CD4-positive, CD25-positive, alpha-beta regulatory T cell (primary cell): ENCODE results near the gene RSPO3. TPM values are rescaled to one million over a fixed set of nuclear protein-coding genes. Genes with fewer than 3 reads are reported as not detected.
A peak's percentile ranks its signal among the peaks of the same experiment; 100 is the strongest.

ENCODE experiments used
- ATAC-seq, 2 donors: fragments of 150-1000 bp; cut with Tn5 transposase; one replicate each; pipeline ENCODE4 v1.10.0; 2021; ENCODE audit warnings: low read depth in 2 of 2, moderate number of reproducible peaks in 2 of 2, moderate library complexity in 1 of 2
- DNase-seq, 3 donors: peaks; one replicate each; pipeline versions ENCODE4 v3.0.0 to v3.0.0-alpha.2; 2012 to 2022; ENCODE audit warnings: mixed read lengths in 1 of 3
- H3K27ac ChIP-seq: one replicate; pipeline ENCODE4 v1.7.0; 2013; ENCODE audit warnings: mild to moderate bottlenecking, low read length; ENCODE audit not compliant: insufficient read depth, poor library complexity, severe bottlenecking
- H3K27me3 ChIP-seq: one replicate; pipeline ENCODE4 v1.7.0; 2013; ENCODE audit warnings: low read length; ENCODE audit not compliant: control insufficient read depth, insufficient read depth
- H3K36me3 ChIP-seq: one replicate; pipeline ENCODE4 v1.7.0; 2013; ENCODE audit warnings: mild to moderate bottlenecking, low read length, moderate library complexity; ENCODE audit not compliant: control insufficient read depth, insufficient read depth
- H3K4me1 ChIP-seq: 2 replicates; pipeline ENCODE4 v1.7.0; 2013; ENCODE audit warnings: mild to moderate bottlenecking, low read length; ENCODE audit not compliant: insufficient read depth, control insufficient read depth, poor library complexity, severe bottlenecking
- H3K4me3 ChIP-seq: one replicate; pipeline ENCODE4 v1.7.0; 2013; ENCODE audit warnings: low read depth, mild to moderate bottlenecking, low read length, moderate library complexity
- H3K9me3 ChIP-seq, 2 experiments: 1 replicate in 1 of 2; 2 replicates in 1 of 2; pipeline ENCODE4 v1.7.0; 2013; ENCODE audit warnings: low read length in 2 of 2, mild to moderate bottlenecking in 1 of 2, moderate library complexity in 1 of 2; ENCODE audit not compliant: control insufficient read depth in 2 of 2
- H3K27ac Mint-ChIP-seq, 3 donors: one replicate each; pipeline ENCODE4 v1.8.0; 2020 to 2022; ENCODE audit warnings: mild to moderate bottlenecking in 3 of 3, mixed read lengths in 3 of 3, moderate library complexity in 2 of 3
- H3K27me3 Mint-ChIP-seq: one replicate; pipeline ENCODE4 v1.8.0; 2022; ENCODE audit warnings: mild to moderate bottlenecking, mixed read lengths
- H3K36me3 Mint-ChIP-seq: one replicate; pipeline ENCODE4 v1.8.0; 2020; ENCODE audit warnings: mixed read lengths
- H3K4me1 Mint-ChIP-seq, 4 donors: one replicate each; pipeline ENCODE4 v1.8.0; 2020 to 2022; ENCODE audit warnings: mixed read lengths in 4 of 4, mild to moderate bottlenecking in 1 of 4
- H3K4me3 Mint-ChIP-seq, 4 donors: one replicate each; pipeline ENCODE4 v1.8.0; 2020 to 2022; ENCODE audit warnings: mild to moderate bottlenecking in 4 of 4, mixed read lengths in 4 of 4, moderate library complexity in 3 of 4
- H3K9me3 Mint-ChIP-seq, 7 donors: one replicate each; pipeline ENCODE4 v1.8.0; 2020 to 2022; ENCODE audit warnings: mixed read lengths in 7 of 7, mild to moderate bottlenecking in 3 of 7, moderate library complexity in 2 of 7
- polyA plus RNA-seq, 4 donors: library from polyadenylated mRNA; unstranded; fragments of 300-500 nt; fragmentation: Illumina TruSeq; gene quantifications; one replicate each; pipeline ENCODE4 v1.2.3, GENCODE V29; 2021
- total RNA-seq: library from RNA; stranded (reverse); gene quantifications from one replicate; pipeline ENCODE4 v1.2.3, GENCODE V29; 2022

Gene RSPO3, protein sequence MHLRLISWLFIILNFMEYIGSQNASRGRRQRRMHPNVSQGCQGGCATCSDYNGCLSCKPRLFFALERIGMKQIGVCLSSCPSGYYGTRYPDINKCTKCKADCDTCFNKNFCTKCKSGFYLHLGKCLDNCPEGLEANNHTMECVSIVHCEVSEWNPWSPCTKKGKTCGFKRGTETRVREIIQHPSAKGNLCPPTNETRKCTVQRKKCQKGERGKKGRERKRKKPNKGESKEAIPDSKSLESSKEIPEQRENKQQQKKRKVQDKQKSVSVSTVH
- total RNA-seq (not detected), polyA plus RNA-seq (not detected)

DNA sequence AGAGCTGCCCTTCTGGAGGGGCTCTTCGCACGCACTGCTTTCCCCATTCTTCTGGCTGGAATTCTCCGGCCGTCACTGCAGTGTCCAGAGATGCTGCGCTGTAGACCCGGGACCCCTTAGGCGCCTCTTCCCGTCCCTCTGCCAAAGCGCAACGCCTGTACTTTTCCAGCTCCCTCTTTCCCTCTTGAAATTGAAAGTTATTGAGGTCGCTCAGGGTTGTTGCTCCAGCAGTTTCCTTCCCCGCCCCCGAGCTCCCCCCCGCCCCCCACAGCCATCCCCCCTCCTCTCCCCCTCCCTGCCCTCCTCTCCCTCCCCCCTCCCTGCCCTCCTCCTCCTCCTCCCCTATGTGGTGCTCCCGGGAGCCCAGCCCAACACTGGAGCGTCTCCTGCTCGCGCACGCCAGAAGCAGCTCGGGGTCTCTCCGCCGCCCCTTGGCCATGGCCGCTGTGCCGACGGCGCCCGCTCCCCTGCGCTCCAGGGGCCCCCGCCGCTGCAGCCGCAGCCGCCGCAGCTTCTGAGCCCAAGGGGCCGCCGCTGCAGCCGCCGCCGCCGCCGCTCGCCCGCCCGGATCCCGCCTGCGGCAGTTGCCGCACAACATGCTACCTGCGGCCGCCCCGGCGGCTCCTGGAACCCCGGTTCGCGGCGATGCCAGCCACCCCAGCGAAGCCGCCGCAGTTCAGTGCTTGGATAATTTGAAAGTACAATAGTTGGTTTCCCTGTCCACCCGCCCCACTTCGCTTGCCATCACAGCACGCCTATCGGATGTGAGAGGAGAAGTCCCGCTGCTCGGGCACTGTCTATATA, at the start of gene RSPO3:
Gene RSPO3 (plus strand): TSS at position 374 of the 804 bp plus-strand sequence. CDS start 522 bp downstream, outside the sequence.
- peak in 1 of 3 donors; percentile 12 for DNase-seq
- H3K27me3 ChIP-seq = peaks cover 6% of the 10 kb centered on the region

DNA sequence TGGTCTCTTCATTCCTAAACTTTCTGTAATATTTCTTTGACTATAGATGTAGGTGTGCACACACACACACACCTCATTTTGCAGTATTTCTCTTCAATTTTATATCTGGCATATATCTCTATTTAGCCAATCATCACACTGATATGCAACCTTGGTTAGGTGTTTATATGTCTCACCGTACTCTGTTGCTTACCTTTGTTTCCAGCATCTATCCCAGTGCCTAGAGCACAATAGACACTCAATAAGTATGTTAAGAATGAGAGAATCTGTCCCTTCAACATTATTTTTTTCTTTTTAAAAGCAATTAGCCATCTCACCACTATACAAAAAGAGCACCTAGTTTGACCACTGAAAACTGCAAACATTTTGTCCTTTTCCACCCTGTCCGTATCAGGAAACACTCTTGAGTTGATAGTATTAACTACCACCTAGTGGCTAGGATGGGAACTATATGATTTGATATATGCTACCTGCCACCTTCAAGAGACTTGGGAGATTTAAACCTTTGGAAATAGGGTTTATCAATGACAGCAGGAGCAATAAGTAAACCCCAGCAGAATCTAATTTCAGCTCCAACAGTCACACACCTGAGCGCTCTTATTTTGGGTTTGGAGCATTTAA, 48.7 kb upstream of the RSPO3 start:
- peaks cover 0 to 2% (median 0%) of the 10 kb centered on the region in 7 donors for H3K9me3 Mint-ChIP-seq
- no peak overlapping the region for H3K27ac Mint-ChIP-seq
- H3K36me3 ChIP-seq = no peaks in the 10 kb centered on the region
- no peak overlapping the region for H3K27ac ChIP-seq
- no peaks in the 10 kb centered on the region for H3K36me3 Mint-ChIP-seq
- no peak overlapping the region for H3K4me3 ChIP-seq
- peak in 1 of 3 donors; percentile 7 for DNase-seq
- peaks cover 1% of the 10 kb centered on the region for H3K27me3 Mint-ChIP-seq
- H3K4me1 ChIP-seq = no peaks in the 10 kb centered on the region
- no peaks in the 10 kb centered on the region for H3K9me3 ChIP-seq
- no peaks in the 10 kb centered on the region for H3K27me3 ChIP-seq
- ATAC-seq = no peak
- H3K4me3 Mint-ChIP-seq = peak overlapping the region in 1 of 4 donors; percentile 75
- H3K4me1 Mint-ChIP-seq = no peaks in the 10 kb centered on the region

More for the DNA sequence above, at the start of gene RSPO3:
- Mint-ChIP-seq H3K27me3 (peaks cover 47% of the 10 kb centered on the region), H3K4me1 (peaks cover 0 to 28% (median 8%) of the 10 kb centered on the region in 4 donors), H3K27ac (no peak within 1 kb of the TSS), H3K4me3 (peak within 1 kb of the TSS in 2 of 4 donors; percentile 60 to 72), H3K36me3 (no peaks in the 10 kb centered on the region), H3K9me3 (no peaks in the 10 kb centered on the region)
- Histone ChIP-seq H3K36me3 (no peaks in the 10 kb centered on the region), H3K4me3 (no peak within 1 kb of the TSS), H3K9me3 (no peaks in the 10 kb centered on the region), H3K27ac (no peak within 1 kb of the TSS), H3K4me1 (peaks cover 11% of the 10 kb centered on the region)
- ATAC-seq = no peak

DNA sequence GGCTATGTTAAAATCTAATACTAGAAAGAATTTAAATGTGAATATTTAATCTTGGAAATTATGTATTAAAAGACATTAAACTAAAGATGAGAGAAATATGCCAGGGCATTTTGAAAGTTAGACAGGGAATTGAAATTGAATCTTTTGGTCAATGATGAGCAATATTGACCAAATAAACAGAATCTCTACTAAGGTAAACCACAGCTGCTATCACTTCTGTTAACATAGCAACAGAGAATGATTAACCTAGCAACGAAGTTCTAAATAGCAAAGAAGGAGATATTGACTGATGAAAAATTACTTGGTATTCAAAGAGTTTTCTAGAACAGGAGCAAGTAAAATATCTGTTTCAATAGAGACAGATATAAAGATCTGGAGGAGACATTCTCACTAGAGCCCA, 45.2 kb upstream of the RSPO3 start:
- peaks cover 0 to 4% (median 0%) of the 10 kb centered on the region in 7 donors for H3K9me3 Mint-ChIP-seq
- Histone ChIP-seq H3K4me3 (no peak overlapping the region), H3K27me3 (no peaks in the 10 kb centered on the region), H3K36me3 (no peaks in the 10 kb centered on the region), H3K4me1 (no peaks in the 10 kb centered on the region), H3K27ac (no peak overlapping the region), H3K9me3 (no peaks in the 10 kb centered on the region)
- no peaks in the 10 kb centered on the region for H3K4me1 Mint-ChIP-seq
- ATAC-seq (no peak), DNase-seq (no peak)
- H3K4me3 Mint-ChIP-seq = no peak overlapping the region
- H3K36me3 Mint-ChIP-seq = no peaks in the 10 kb centered on the region
- no peaks in the 10 kb centered on the region for H3K27me3 Mint-ChIP-seq
- H3K27ac Mint-ChIP-seq = no peak overlapping the region

DNA sequence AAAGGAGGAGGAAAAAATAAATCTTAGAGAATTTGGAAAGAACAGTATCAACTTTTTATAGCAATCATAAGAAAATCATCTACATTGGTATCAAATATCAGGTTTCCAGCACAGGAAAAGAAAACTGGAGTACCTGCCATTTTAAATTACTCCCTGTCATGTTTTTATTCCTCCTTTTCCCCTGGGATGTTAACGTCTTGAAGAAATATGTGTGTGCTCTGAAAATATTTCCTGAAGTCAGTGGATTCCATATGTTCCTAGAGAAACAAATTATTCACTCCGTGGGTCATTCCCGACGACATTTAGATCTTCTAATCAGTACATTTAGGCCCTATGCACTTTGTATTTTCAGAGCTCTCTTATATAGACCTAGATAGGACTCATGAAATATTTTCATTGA, 42.0 kb upstream of the RSPO3 start:
- no peak for ATAC-seq
- Mint-ChIP-seq H3K36me3 (no peaks in the 10 kb centered on the region), H3K9me3 (peaks cover 0 to 8% (median 0%) of the 10 kb centered on the region in 7 donors), H3K4me3 (no peak overlapping the region), H3K27ac (no peak overlapping the region), H3K27me3 (no peaks in the 10 kb centered on the region), H3K4me1 (no peaks in the 10 kb centered on the region)
- no peaks in the 10 kb centered on the region for H3K4me1 ChIP-seq
- no peak for DNase-seq
- no peak overlapping the region for H3K4me3 ChIP-seq
- H3K27ac ChIP-seq = no peak overlapping the region
- no peaks in the 10 kb centered on the region for H3K27me3 ChIP-seq
- no peaks in the 10 kb centered on the region for H3K36me3 ChIP-seq
- H3K9me3 ChIP-seq = no peaks in the 10 kb centered on the region

DNA sequence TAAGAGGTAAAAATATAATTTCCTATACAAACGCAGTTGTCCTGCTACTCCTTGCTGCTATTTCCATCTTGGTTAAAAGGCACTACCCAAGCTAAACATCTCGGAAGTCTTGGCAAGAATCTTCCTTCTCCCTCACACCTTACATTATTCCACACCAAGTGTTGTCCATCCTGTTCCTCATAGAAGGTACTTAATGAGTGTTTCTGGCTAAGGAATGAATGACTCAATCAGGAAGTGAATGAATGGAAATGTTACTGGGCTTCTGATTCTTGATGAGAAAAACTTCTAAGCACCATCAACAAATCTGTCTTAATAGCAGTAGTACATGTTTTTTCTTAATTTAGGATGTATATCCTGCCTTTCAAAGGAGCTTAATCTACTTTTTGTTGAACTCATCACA, 40.6 kb upstream of the RSPO3 start:
- Histone ChIP-seq H3K4me3 (no peak overlapping the region), H3K4me1 (no peaks in the 10 kb centered on the region), H3K9me3 (no peaks in the 10 kb centered on the region), H3K27ac (no peak overlapping the region), H3K27me3 (no peaks in the 10 kb centered on the region), H3K36me3 (no peaks in the 10 kb centered on the region)
- Mint-ChIP-seq H3K27me3 (no peaks in the 10 kb centered on the region), H3K9me3 (peaks cover 0 to 8% (median 0%) of the 10 kb centered on the region in 7 donors), H3K36me3 (no peaks in the 10 kb centered on the region), H3K4me3 (no peak overlapping the region), H3K4me1 (no peaks in the 10 kb centered on the region), H3K27ac (no peak overlapping the region)
- no peak for DNase-seq
- ATAC-seq = no peak

DNA sequence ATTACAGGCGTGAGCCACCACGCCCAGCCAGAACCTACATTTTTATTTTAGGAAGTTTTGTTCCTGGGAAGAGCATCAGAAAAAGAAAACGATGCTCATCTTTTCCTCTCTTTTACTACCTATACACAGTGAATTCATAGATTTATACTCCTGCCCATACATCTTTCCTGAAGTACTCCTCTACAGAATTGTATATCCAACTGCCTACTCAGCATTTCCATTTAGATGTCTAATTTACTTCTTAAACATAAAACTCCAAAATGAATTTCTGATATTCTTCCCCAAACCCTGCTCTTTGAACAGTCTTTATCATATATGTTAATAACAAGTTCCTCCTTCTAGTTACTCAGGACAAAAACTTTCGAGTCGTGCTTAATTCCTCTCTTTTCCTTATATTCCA, 39.8 kb upstream of the RSPO3 start:
- H3K9me3 ChIP-seq = no peaks in the 10 kb centered on the region
- H3K4me3 ChIP-seq = no peak overlapping the region
- peak overlapping the region in 1 of 4 donors; percentile 57 for H3K4me3 Mint-ChIP-seq
- ATAC-seq (no peak), DNase-seq (no peak)
- H3K4me1 Mint-ChIP-seq = no peaks in the 10 kb centered on the region
- H3K9me3 Mint-ChIP-seq = peaks cover 0 to 9% (median 0%) of the 10 kb centered on the region in 7 donors
- H3K4me1 ChIP-seq = no peaks in the 10 kb centered on the region
- H3K36me3 ChIP-seq = no peaks in the 10 kb centered on the region
- H3K27ac Mint-ChIP-seq = no peak overlapping the region
- H3K27ac ChIP-seq = no peak overlapping the region
- H3K27me3 Mint-ChIP-seq = no peaks in the 10 kb centered on the region
- no peaks in the 10 kb centered on the region for H3K27me3 ChIP-seq
- no peaks in the 10 kb centered on the region for H3K36me3 Mint-ChIP-seq

DNA sequence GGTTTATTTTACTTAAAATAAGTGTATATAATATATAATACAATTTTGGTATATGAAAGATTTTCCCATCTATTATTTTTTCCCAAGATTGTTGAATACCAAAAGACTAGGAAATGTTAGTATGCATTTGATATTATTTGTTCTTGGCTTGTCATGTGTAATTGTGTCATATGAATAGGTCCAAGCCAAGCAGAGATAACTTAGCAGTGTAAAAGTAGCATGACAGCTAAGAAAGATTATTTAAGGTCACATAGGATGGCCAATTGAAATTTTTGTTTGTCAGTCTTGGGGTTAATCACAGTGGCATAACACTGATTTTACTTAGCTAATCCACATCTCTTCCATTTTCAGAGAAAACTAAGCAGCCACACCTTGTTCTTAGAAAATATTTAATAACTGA, 38.8 kb upstream of the RSPO3 start:
- ATAC-seq (no peak), DNase-seq (no peak)
- H3K36me3 ChIP-seq = no peaks in the 10 kb centered on the region
- H3K27me3 ChIP-seq = no peaks in the 10 kb centered on the region
- no peak overlapping the region for H3K4me3 ChIP-seq
- Mint-ChIP-seq H3K4me1 (no peaks in the 10 kb centered on the region), H3K4me3 (no peak overlapping the region), H3K27me3 (no peaks in the 10 kb centered on the region), H3K27ac (no peak overlapping the region), H3K9me3 (peaks cover 0 to 9% (median 0%) of the 10 kb centered on the region in 7 donors), H3K36me3 (no peaks in the 10 kb centered on the region)
- no peaks in the 10 kb centered on the region for H3K4me1 ChIP-seq
- no peaks in the 10 kb centered on the region for H3K9me3 ChIP-seq
- no peak overlapping the region for H3K27ac ChIP-seq
